Ishikawa (cell line): ENCODE data around the gene OGFOD1.

ENCODE experiments used
- CEBPB ChIP-seq: IDR thresholded peaks from 2 replicates; pipeline ENCODE4 v1.6.1; 2012
- CREB1 ChIP-seq: IDR thresholded peaks from 2 replicates; pipeline ENCODE4 v1.6.1; 2012; ENCODE audit warnings: low read depth
- EGR1 ChIP-seq: IDR thresholded peaks from 2 replicates; pipeline ENCODE4 v1.6.1; 2012
- EP300 ChIP-seq: IDR thresholded peaks from 2 replicates; pipeline ENCODE4 v1.6.1; 2012; ENCODE audit warnings: borderline replicate concordance
- FOXM1 ChIP-seq: IDR thresholded peaks from 2 replicates; pipeline ENCODE4 v1.6.1; 2012; ENCODE audit warnings: low read depth, borderline replicate concordance
- MAX ChIP-seq: IDR thresholded peaks from 2 replicates; pipeline ENCODE4 v1.6.1; 2012
- NFIC ChIP-seq: IDR thresholded peaks from 2 replicates; pipeline ENCODE4 v1.6.1; 2012
- RAD21 ChIP-seq: IDR thresholded peaks from 2 replicates; pipeline ENCODE4 v1.6.1; 2012; ENCODE audit warnings: low read depth
- REST ChIP-seq: IDR thresholded peaks from 2 replicates; pipeline ENCODE4 v1.6.1; 2012; ENCODE audit warnings: low read depth, mild to moderate bottlenecking
- TAF1 ChIP-seq: IDR thresholded peaks from 2 replicates; pipeline ENCODE4 v1.6.1; 2012; ENCODE audit warnings: low read depth, mild to moderate bottlenecking
- TCF12 ChIP-seq: IDR thresholded peaks from 2 replicates; pipeline ENCODE4 v1.6.1; 2012; ENCODE audit warnings: low read depth
- TEAD4 ChIP-seq: IDR thresholded peaks from 2 replicates; pipeline ENCODE4 v1.6.1; 2012
- USF1 ChIP-seq: IDR thresholded peaks from 2 replicates; pipeline ENCODE4 v1.6.1; 2012
- YY1 ChIP-seq: IDR thresholded peaks from 2 replicates; pipeline ENCODE4 v1.6.1; 2012; ENCODE audit warnings: low read depth
- ZBTB7A ChIP-seq: IDR thresholded peaks from 2 replicates; pipeline ENCODE4 v1.6.1; 2012; ENCODE audit warnings: low read depth

OGFOD1 gene

GRCh38 chr16:56515665-56516064, 64.3 kb downstream of the OGFOD1 start:
- TF ChIP-seq REST (no peak), MAX (no peak), TEAD4 (no peak), TAF1 (no peak), YY1 (no peak), EGR1 (no peak), NFIC (no peak), FOXM1 (no peak), CREB1 (no peak), CEBPB (no peak), RAD21 (no peak), EP300 (no peak)

- no peak for TF ChIP-seq TEAD4
- TF ChIP-seq USF1, result no peak
- no peak for TF ChIP-seq CREB1
- no peak for TF ChIP-seq EGR1
Measured at GRCh38 chr16:56517206-56517605, 65.9 kb downstream of the OGFOD1 start.

GRCh38 chr16:56518425-56518824, 67.1 kb downstream of the OGFOD1 start:
- TF ChIP-seq RAD21 (no peak), ZBTB7A (no peak), NFIC (no peak), YY1 (no peak), TEAD4 (no peak), TAF1 (no peak), EGR1 (no peak), CEBPB (no peak), EP300 (no peak), REST (no peak)

GRCh38 chr16:56519459-56520250, 68.3 kb downstream of the OGFOD1 start, which contains the start of gene BBS2:
Gene BBS2, minus strand, starts transcription at chr16:56520024. Its CDS starts 162 bp downstream, at chr16:56519862.
- TF ChIP-seq REST, result no peak
- TF ChIP-seq MAX, result peak; percentile 63
- TF ChIP-seq TAF1, result peak; percentile 72
- TF ChIP-seq YY1, result peak; percentile 50; the same call in 1 of the 2 replicates
- TF ChIP-seq TCF12, result no peak

GRCh38 chr16:56520251-56520577, 68.9 kb downstream of the OGFOD1 start:
- no peak for TF ChIP-seq CREB1
- TF ChIP-seq NFIC, result no peak
- no peak for TF ChIP-seq YY1
- TF ChIP-seq USF1, result no peak
- TF ChIP-seq ZBTB7A, result no peak
- no peak for TF ChIP-seq TAF1
- TF ChIP-seq TCF12, result no peak
- TF ChIP-seq MAX, result no peak
- no peak for TF ChIP-seq CEBPB
- TF ChIP-seq REST, result no peak
- TF ChIP-seq TEAD4, result no peak
- no peak for TF ChIP-seq EP300
- no peak for TF ChIP-seq FOXM1
